Kidney (tissue), 14 donors: ENCODE data around the gene NEUROD2. TPM values are rescaled to one million over a fixed set of nuclear protein-coding genes. Genes with fewer than 3 reads are reported as not detected.

Source experiments
- DNase-seq, 5 donors: peaks; one replicate each; pipeline ENCODE4 v3.0.0-alpha.2; 2013 to 2020
- FAIRE-seq: peaks from 2 replicates; lab custom pipeline; 2012; peaks lifted over from hg19 to GRCh38; lab: Jason Lieb, UNC
- H3K27ac ChIP-seq, 2 donors: one replicate each; pipeline ENCODE4 v1.7.0; 2013; ENCODE audit warnings: low read depth in 2 of 2, low read length in 2 of 2, inconsistent platforms in 1 of 2
- H3K27me3 ChIP-seq: one replicate; pipeline ENCODE4 v1.7.1; 2013; ENCODE audit warnings: low read length, inconsistent platforms; ENCODE audit not compliant: control insufficient read depth, insufficient read depth
- H3K36me3 ChIP-seq, 3 donors: one replicate each; pipeline versions ENCODE4 v1.7.0 to v1.7.1; 2013; ENCODE audit warnings: low read length in 3 of 3, control low read depth in 1 of 3, inconsistent platforms in 1 of 3; ENCODE audit not compliant: insufficient read depth in 3 of 3, control insufficient read depth in 2 of 3
- H3K4me1 ChIP-seq, 3 donors: one replicate each; pipeline versions ENCODE4 v1.7.0 to v1.7.1; 2013; ENCODE audit warnings: low read length in 3 of 3, inconsistent platforms in 1 of 3, low read depth in 1 of 3; ENCODE audit not compliant: control insufficient read depth in 2 of 3, insufficient read depth in 2 of 3
- H3K4me3 ChIP-seq, 3 donors: one replicate each; pipeline versions ENCODE4 v1.7.0 to v1.8.1; 2013; ENCODE audit warnings: low read length in 3 of 3, control low read depth in 1 of 3, inconsistent platforms in 1 of 3
- H3K9ac ChIP-seq, 3 donors: one replicate each; pipeline versions ENCODE4 v1.7.0 to v1.7.1; 2013; ENCODE audit warnings: low read length in 3 of 3, control low read depth in 1 of 3, inconsistent platforms in 1 of 3
- H3K9me3 ChIP-seq, 3 donors: one replicate each; pipeline versions ENCODE4 v1.7.0 to v1.7.1; 2013; ENCODE audit warnings: low read length in 3 of 3, control low read depth in 1 of 3, inconsistent platforms in 1 of 3; ENCODE audit not compliant: control insufficient read depth in 2 of 3, insufficient read depth in 1 of 3
- intact Hi-C: fragments of 100-400 bp; cut with DNase I; formaldehyde crosslinking; loops from one replicate; pipeline ENCODE4 v1.11.1; 2022
- polyA plus RNA-seq: library from polyadenylated mRNA; stranded (reverse); fragments of 350-450 nt; fragmentation: Illumina TruSeq; extraction: RNeasy Lipid Tissue Mini Kit (QIAGEN cat#74804); gene quantifications from one replicate; pipeline ENCODE4 v1.2.3, GENCODE V29; 2014; ENCODE audit warnings: low read depth, low replicate concordance; ENCODE audit not compliant: insufficient read depth
- total RNA-seq: library from RNA; stranded (reverse); fragmentation: NEBNext Ultra II Directional; extraction: Animal tissue kit (Norgen Biotek cat#: 25700); gene quantifications from one replicate; pipeline ENCODE4 v1.2.1, GENCODE V29; 2021
- TF ChIP-seq, protein P1 (sequence below): IDR thresholded peaks from 3 replicates; pipeline ENCODE4 v1.5.1; 2012; ENCODE audit warnings: mild to moderate bottlenecking, moderate library complexity, borderline replicate concordance; ENCODE audit not compliant: insufficient read depth; ENCODE audit errors: extremely low read depth
- donor health status: control.
- donor health status: control.
- donor health status: control.
- donor health status: control.
- donor health status: control.
- donor health status: DM: yes; HTN: yes; CAD: no.
- donor health status: Normal renal cell carcinoma (clear cell type).

The NEUROD2 gene
- total and polyA plus RNA-seq, 2 donors from 2014 or later: not detected

DNA sequence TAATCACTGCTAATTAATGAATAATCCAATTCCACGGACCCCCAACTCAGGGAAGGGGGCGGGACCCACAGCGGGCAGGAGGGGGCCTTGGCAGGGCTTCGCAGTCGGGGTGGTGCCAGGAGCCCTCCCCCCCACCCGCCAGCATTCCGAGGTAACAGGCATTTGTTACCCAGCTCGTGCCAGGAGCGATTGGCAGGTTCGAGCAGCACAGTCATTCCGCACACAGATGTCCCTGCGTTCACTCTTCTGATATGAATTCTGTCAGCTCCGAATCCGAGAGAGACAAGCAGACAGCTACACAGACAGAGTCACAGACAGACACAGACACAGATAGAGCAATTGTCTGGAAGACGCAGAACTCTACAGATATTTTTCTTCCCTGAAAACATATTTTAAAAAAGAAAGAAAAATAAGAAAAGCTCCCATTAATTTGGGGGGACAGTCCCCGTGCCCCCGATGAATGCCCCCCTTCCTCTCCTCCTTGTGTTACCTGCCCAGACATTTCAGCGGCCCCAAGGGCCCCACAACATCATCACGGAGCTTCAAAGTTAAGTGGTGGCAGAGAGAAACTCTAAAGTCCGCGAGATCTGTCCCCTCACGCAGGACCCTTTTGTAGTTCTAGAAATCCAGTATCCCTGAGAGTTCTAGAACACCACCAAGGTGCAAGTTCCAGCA lies 10.2 kb downstream of the NEUROD2 start:
- Histone ChIP-seq H3K27me3 (peaks cover 61% of the 10 kb centered on the region), H3K9ac (no peak overlapping the region), H3K27ac (no peak overlapping the region), H3K4me1 (no peaks in the 10 kb centered on the region), H3K9me3 (no peaks in the 10 kb centered on the region), H3K4me3 (no peak overlapping the region), H3K36me3 (no peaks in the 10 kb centered on the region)
- no peak for FAIRE-seq
- no peak for DNase-seq
- intact Hi-C loops: no loop called here
- TF ChIP-seq, protein P1, sequence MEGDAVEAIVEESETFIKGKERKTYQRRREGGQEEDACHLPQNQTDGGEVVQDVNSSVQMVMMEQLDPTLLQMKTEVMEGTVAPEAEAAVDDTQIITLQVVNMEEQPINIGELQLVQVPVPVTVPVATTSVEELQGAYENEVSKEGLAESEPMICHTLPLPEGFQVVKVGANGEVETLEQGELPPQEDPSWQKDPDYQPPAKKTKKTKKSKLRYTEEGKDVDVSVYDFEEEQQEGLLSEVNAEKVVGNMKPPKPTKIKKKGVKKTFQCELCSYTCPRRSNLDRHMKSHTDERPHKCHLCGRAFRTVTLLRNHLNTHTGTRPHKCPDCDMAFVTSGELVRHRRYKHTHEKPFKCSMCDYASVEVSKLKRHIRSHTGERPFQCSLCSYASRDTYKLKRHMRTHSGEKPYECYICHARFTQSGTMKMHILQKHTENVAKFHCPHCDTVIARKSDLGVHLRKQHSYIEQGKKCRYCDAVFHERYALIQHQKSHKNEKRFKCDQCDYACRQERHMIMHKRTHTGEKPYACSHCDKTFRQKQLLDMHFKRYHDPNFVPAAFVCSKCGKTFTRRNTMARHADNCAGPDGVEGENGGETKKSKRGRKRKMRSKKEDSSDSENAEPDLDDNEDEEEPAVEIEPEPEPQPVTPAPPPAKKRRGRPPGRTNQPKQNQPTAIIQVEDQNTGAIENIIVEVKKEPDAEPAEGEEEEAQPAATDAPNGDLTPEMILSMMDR: no peak

DNA sequence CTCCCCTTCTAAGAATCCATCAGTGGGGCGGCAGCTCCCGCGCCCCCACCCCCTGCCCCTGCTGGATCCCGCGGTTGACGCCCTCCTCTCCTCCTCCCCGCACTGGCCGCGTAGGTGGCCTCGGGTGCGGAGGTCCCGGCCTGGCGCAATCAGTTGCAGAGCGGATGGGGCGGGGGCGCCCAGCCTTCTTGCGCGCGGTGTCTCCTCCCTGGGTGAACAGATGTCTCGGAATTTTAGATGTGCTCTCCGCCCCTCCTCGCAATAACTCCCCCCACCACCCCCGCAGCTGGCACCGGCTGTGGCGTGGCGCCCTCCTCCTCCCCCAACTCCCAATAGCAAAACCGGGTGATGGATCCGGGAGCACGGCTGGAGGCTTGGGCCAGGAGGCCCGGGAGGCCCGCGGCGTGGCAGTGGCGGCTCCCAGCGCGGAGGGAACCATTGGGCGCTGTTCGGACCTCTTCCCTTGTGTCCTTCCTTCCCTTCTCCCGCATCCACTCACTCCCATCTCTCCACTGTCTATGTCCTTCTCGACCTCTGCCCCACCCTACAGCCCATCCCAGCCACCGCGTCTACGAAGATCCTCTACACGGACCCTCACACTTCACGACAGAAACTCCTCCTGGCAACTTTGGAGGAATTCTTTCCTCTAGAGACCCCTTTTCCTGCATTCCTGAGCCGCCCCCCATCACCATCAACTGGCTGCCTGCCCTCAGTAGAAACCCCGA lies 11.0 kb downstream of the NEUROD2 start:
- intact Hi-C loops: no loop called here
- H3K4me3 ChIP-seq: no peak overlapping the region

DNA sequence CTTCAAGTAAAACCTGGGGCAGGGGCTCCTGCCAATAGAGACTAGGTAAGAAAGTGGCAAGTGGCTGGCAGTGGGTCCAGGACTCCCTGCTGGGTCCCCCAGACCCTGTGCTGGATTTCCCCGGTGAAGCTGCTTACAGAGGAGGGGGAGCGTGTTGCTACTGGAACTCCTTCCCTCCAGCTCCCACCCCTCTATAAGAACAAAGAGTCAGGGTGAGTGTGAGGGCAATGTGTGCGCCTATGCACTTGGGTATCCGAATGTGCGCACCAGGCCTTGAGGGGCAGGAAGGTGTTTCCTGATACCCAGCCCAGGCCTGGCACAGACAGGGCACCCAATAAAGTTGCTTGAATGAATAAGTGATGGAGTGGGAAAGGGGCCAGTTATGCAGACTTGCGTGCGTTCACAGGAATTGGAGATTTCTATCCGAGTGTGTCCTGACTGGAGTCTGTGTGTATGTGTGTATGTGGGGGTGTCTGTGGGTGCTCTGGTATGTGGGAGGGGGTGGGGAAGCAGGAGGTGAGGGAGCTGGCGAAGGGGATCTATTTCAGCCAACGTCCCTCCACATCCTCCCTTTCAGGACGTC lies 11.7 kb downstream of the NEUROD2 start:
- no peak overlapping the region for H3K27ac ChIP-seq
- no peaks in the 10 kb centered on the region for H3K4me1 ChIP-seq
- H3K36me3 ChIP-seq: no peaks in the 10 kb centered on the region
- intact Hi-C loops: no loop called here
- TF ChIP-seq, protein P1: no peak
- no peak overlapping the region for H3K4me3 ChIP-seq
- no peak overlapping the region for H3K9ac ChIP-seq
- peaks cover 47% of the 10 kb centered on the region for H3K27me3 ChIP-seq
- FAIRE-seq (no peak), DNase-seq (no peak)
- no peaks in the 10 kb centered on the region for H3K9me3 ChIP-seq

More for the DNA sequence above, 11.0 kb downstream of the NEUROD2 start:
- Histone ChIP-seq H3K27ac (no peak overlapping the region), H3K4me1 (no peaks in the 10 kb centered on the region), H3K9ac (no peak overlapping the region), H3K36me3 (no peaks in the 10 kb centered on the region), H3K9me3 (no peaks in the 10 kb centered on the region), H3K27me3 (peaks cover 54% of the 10 kb centered on the region)
- FAIRE-seq: no peak
- TF ChIP-seq, protein P1: no peak
- no peak for DNase-seq
